NCI-H2196 treated with DMSO at 0.1 percent for 48 hours (cell line): Measurements from ENCODE around the gene RBM18.

Source experiments
- DNase-seq: peaks from one replicate; lab custom pipeline; 2025; ENCODE audit not compliant: unreplicated experiment; lab: John Stamatoyannopoulos, UW

RBM18 gene

GRCh38 chr9:122205176-122205575, 59.5 kb downstream of the RBM18 start:
- DNase-seq, result no peak

GRCh38 chr9:122204491-122204890, 60.1 kb downstream of the RBM18 start:
- no peak for DNase-seq

GRCh38 chr9:122204055-122204454, 60.6 kb downstream of the RBM18 start:
- no peak for DNase-seq

GRCh38 chr9:122202111-122202510, 62.5 kb downstream of the RBM18 start:
- DNase-seq, result no peak

GRCh38 chr9:122201641-122202040, 63.0 kb downstream of the RBM18 start:
- no peak for DNase-seq

- DNase-seq, result no peak
Observed at GRCh38 chr9:122200960-122201595, 63.6 kb downstream of the RBM18 start.

GRCh38 chr9:122197882-122198281, 66.8 kb downstream of the RBM18 start:
- DNase-seq, result no peak

GRCh38 chr9:122197426-122197825, 67.2 kb downstream of the RBM18 start:
- DNase-seq, result no peak

GRCh38 chr9:122195875-122196274, 68.8 kb downstream of the RBM18 start:
- DNase-seq, result no peak

GRCh38 chr9:122193651-122194050, 71.0 kb downstream of the RBM18 start:
- no peak for DNase-seq

GRCh38 chr9:122192914-122193525, 71.6 kb downstream of the RBM18 start:
- DNase-seq, result no peak

GRCh38 chr9:122192261-122192875, 72.3 kb downstream of the RBM18 start:
- no peak for DNase-seq

GRCh38 chr9:122191584-122191983, 73.1 kb downstream of the RBM18 start:
- DNase-seq, result no peak

GRCh38 chr9:122190597-122191381, 73.9 kb downstream of the RBM18 start:
- peak; percentile 32 for DNase-seq

- DNase-seq, result no peak
Observed at GRCh38 chr9:122188369-122188768, 76.3 kb downstream of the RBM18 start.
